ENCODE results near the gene MYOM1.

MYOM1 gene

DNA sequence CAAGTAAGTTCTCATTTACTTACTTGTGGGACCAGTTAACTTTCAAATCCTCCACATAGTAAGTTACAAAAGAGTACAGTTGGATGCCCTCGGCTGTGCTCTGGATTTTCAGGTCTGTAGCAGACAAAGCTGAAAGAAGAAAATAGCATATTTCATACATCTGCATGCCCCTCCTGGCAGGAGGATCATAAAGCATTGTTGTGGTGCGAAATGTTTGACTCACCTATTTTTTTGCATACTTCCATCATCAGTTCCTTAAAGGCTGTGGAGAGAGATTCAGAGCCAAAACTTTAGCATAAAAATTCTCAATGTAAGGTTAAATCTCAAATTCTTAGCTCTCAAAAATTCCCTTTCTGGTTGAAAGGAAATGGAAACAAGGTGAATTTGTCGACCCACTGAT lies 136.0 kb downstream of the MYOM1 start:
- no peak for TF ChIP-seq GATA3 (IDR thresholded peaks at IDR 0.05; ENCODE audit: low read depth, low read length)
- TF ChIP-seq GATA2 (IDR thresholded peaks at IDR 0.05; ENCODE audit: low read depth, low read length): no peak

DNA sequence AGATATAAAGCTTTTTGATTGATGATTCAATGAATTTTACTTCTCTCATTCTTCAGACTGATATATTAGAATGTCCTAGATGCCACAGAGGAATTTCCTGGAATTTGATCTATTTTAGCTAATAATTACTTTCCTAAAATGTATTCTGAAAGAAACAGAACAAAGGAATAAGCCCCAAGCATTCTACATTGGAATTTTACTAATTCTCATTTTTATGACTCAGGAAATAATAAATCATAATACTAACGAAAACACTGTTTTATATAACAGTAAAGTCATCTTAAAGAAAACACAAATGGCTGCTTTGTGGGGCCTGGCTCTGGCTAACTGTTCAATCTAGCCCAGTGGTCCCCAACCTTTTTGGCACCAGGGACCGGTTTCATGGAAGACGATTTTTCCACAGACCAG lies 138.2 kb downstream of the MYOM1 start:
- no peak for TF ChIP-seq GATA3 (IDR thresholded peaks at IDR 0.05; ENCODE audit: low read depth, low read length)
- no peak for TF ChIP-seq GATA2 (IDR thresholded peaks at IDR 0.05; ENCODE audit: low read depth, low read length)

DNA sequence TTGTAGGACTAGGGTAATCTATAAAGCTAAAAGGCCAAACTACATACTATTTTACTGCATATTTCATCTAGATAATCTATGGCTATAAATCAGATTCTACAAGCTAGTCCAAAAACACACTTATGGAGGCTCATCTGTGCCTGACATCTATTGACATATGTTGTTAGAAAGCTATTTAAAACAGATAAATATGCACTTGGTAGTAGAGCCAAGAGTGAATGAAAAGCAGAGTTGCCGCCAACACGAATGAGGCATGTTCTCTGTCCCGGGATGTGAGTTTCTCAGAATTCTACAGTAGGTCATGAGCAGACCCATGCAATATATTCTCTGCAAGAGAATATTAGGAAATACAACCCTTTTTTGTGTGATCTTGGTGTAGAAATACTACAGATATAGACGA lies 140.1 kb downstream of the MYOM1 start:
- no peak for TF ChIP-seq GATA2 (IDR thresholded peaks at IDR 0.05; ENCODE audit: low read depth, low read length)
- no peak for TF ChIP-seq GATA3 (IDR thresholded peaks at IDR 0.05; ENCODE audit: low read depth, low read length)

DNA sequence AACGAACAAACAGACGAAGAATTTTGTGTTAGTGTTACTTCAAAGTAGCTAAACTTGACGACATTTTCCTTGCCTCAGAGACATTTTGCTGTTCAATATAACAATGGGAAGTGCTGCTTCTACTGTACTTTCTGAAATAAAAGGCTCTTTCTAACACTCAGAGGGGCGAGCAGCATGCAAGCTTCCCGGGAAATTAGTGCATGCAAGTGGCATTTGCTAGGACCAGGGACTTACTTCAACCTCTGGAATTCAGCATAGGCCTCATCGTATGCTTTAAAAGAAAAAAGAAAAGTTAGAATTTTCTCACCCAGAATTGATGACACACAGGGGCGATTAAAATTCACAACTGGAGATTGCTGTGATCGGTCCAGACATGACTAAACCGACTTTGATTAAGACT lies 144.3 kb downstream of the MYOM1 start:
- TF ChIP-seq GATA2 (IDR thresholded peaks at IDR 0.05; ENCODE audit: low read depth, low read length) (no peak), GATA3 (IDR thresholded peaks at IDR 0.05; ENCODE audit: low read depth, low read length) (no peak)

DNA sequence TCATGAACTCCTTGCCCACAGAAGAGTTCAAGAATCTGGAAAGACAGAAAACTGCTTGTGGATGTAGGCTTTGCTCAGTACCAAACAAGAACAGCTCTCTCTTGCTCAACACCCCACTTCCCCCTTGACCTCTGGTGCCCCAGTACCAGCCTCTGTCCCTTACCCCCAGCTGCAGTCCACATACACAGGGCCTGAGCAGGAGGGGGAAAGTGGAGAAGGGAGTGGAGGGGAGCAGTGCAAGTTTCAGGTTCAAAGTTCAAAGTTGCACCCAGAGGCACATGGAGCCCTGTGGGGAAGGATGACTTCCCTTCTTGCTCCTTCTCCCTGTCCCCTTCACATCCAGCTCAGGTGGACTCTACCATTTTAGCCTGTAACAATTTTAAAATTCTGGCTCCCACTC lies 145.7 kb downstream of the MYOM1 start:
- TF ChIP-seq GATA3 (IDR thresholded peaks at IDR 0.05; ENCODE audit: low read depth, low read length) (no peak), GATA2 (IDR thresholded peaks at IDR 0.05; ENCODE audit: low read depth, low read length) (no peak)

DNA sequence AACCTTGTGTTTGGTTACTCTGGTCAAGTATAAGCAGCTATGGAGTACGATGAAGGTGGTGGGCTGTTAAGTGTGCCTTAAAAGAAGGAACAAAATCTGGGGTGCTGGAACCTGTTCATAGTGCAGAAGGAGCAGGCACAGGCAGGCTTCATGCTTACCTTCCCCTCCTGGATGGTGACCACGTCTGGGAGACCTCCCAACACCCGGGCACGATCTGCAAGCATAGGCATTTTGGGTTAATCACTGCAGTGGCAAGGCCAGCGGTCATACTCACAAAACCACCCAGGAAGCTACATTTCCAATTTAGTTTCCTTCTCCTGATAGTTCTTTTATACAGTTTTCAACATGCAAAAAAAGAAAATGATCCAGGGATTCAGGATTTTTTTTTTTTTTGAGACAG lies 148.1 kb downstream of the MYOM1 start:
- TF ChIP-seq GATA2 (IDR thresholded peaks at IDR 0.05; ENCODE audit: low read depth, low read length) (no peak), GATA3 (IDR thresholded peaks at IDR 0.05; ENCODE audit: low read depth, low read length) (no peak)

DNA sequence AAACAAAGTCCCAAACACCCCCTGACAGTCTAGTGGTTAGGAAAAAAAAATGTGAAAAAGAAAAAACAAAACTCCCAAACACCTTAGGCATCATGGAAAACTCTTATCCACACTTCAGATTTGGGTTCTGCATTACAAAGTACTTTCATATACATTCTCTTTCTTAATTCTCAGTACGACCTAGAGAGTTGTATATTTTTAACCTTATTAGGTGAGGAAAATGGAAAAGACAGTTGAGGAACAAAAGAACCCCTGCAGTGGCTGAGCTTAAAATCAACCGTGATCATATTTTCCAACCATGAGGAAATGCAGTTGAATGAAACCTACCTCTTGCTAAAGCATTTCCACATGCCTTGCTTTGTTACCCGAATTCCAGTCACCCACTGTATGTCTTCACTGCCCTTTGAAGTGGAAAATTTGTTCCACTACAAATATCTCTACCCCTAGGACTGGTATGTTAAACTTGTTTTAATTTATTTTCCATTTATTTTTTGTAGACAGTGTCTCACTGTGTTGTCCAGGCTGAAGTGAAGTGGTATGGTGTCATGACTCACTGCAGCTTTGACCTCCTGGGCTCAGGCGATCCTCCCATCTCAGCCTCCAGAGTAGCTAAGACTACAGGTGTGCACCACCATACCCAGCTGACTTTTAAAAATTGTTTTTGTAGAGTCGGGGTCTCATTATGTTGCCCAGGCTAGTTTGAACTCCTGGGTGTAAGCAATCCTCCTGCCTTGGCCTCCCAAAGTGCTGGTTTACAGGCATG lies 149.9 kb downstream of the MYOM1 start:
- TF ChIP-seq GATA2 (IDR thresholded peaks at IDR 0.05; ENCODE audit: low read depth, low read length) (no peak), GATA3 (IDR thresholded peaks at IDR 0.05; ENCODE audit: low read depth, low read length) (no peak)

DNA sequence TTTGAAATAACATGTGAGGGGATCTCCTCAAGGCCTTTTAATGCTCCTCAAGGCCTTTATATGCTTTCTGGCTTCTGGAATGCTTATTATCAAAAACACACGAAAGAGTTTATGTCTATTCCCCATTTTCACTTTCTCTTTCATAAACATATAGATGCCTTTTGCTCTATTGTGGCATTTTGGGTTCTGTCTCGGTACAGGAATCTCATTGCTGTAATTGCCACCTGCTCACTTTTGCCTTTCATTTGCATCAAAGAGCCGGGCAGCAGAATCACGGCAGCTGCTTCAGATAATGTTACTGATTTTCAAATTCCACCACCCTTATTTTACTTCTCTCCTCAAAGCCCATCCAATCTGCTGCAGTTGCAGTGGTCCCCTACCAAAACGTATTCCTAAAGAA lies 152.0 kb downstream of the MYOM1 start:
- TF ChIP-seq GATA2 (IDR thresholded peaks at IDR 0.05; ENCODE audit: low read depth, low read length): no peak
- no peak for TF ChIP-seq GATA3 (IDR thresholded peaks at IDR 0.05; ENCODE audit: low read depth, low read length)

DNA sequence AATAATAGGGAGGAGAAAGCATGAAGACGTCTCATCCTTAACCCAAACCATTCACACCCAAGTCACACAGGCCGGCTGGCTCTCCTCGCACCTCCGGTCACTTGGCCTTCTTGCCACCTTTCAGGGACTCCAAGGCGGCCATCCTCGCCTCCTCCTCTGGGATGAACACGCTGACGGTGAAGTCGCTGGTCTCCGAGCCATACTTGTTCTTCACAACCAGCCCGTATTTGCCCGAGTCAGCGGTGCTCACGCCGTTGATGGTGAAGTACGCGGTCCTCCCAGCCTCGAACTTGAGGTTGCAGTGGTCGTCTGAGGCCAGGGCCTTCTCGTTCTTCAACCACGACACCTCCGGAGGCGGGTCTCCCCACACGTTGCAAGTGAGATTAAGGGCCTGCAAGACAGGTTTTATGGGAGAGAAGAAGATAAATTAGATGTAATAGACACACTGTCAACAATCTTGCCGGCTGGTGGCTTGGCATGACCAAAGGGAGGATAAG lies 152.6 kb downstream of the MYOM1 start:
- TF ChIP-seq GATA2 (IDR thresholded peaks at IDR 0.05; ENCODE audit: low read depth, low read length) (no peak), GATA3 (IDR thresholded peaks at IDR 0.05; ENCODE audit: low read depth, low read length) (no peak)

DNA sequence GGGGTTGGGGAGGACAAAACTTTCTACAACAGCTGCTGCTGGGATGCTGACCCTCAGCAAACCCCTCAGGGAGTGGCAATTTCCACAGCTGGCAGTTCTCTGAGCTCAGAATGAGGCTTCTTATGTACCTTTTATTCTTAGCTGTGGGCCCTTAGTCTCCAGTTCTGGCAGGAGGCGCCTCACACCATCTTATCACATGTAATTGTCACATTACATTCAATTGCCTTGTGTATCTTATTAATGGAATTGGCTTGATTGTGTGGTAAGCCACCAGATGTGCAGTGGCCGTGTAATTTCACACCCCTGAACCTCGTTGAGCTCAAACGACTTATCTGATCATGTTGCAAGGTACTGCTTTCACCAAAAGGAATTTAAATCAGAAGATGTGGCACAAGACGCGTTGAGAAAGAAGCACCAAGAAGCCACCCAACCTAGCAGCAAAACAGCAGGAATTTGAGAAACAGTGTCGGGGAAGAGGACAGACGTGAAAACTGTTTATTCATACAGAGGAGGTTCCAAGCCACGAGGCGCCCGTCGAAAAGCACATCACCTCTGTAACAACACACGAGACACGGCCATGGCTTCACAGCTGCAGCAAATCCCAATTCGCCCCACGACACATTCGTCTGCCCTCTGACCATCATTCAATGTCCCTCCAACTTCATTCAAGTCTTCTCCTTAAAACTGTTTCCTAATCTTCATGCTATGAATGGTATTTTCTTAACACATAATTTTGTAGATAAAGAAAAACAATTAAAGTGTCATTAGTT lies 153.2 kb downstream of the MYOM1 start:
- TF ChIP-seq GATA3 (IDR thresholded peaks at IDR 0.05; ENCODE audit: low read depth, low read length) (no peak), GATA2 (IDR thresholded peaks at IDR 0.05; ENCODE audit: low read depth, low read length) (no peak)

DNA sequence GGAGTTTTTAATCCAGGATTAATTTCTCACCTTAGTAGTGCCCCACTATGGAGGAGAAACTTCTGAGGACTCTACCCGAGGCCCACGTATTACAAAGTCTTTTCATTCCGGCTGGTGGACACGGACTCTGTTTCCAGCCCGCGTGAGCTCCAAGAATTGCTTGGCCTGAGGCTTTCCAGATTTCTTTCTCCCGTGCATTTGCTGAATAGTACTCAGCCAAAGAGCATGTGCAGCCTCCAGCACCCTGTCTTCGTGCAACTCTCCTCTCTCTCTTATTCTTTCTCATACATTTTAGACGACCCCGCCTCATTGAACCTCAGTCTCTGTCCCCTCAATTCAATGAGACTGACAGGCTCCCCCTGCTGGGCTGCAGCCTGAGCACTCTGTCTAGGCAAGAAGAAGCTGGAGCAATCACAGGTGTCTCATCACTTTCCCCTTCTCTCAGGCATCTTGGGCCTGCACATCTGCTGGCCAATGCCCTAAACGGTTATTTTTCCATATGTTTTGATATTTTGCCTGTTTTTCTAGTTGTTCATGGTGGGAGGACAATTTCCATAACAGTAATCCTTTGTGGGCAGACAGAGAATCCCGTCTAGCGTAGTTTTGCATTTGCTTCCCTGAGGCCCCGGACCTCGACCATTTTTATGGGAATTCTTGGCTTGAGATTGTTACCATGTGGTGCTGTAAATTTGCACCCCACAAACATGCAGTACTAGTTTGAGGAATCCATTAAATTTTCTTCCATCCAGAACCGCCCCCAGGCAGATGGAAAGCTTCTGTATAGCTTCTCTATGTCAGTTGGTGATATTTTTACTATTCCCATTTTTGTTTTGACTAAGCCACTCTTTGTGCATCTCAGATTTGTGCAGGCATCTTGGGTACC lies 156.7 kb downstream of the MYOM1 start:
- no peak for TF ChIP-seq GATA3 (IDR thresholded peaks at IDR 0.05; ENCODE audit: low read depth, low read length)

DNA sequence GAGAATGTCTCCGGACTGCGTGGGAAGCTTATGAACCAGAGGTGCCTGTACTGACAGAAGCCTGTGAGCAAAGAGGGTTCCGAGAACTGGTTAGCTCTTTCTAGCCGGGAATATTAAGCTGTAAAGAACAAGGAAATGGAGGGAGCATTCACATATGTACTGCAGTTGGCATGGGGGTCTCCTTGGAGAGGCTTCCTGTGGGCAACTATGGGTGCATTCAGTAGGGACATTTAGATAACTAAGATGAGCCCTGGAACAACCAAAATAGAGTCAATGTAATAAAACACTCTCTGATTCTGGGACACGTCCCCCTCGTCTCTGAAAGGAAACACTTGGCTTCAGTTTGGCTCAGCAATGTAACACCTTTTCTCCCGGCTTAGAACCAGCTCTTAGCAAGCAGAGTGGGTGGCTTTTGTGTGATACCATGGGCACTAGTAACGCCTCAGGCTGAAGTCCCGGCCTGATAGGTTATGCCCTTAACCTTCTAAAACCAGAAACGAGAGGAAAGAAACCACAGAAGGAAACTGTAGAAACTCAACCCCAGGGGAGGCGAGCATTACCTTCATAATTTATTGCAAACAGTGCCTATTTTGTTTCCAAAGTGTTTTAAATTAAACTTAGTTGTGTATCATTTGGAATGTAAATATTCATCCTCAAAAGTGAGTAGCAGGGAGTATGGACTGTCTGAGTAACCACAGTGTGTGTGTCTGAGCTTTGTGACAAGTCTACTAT lies 158.0 kb downstream of the MYOM1 start:
- TF ChIP-seq GATA2 (IDR thresholded peaks at IDR 0.05; ENCODE audit: low read depth, low read length) (no peak), GATA3 (IDR thresholded peaks at IDR 0.05; ENCODE audit: low read depth, low read length) (no peak)

Data from SH-SY5Y (cell line).